ENCODE data around the gene CNTFR. TPM values are rescaled to one million over a fixed set of nuclear protein-coding genes. Genes with fewer than 3 reads are reported as not detected.

CNTFR gene
- total and polyA plus RNA-seq, 2 of the 8 experiments (the other 6 are each of a cell fraction or from before 2014, with no cell fraction given), result 1.2 to 4.2 TPM

DNA sequence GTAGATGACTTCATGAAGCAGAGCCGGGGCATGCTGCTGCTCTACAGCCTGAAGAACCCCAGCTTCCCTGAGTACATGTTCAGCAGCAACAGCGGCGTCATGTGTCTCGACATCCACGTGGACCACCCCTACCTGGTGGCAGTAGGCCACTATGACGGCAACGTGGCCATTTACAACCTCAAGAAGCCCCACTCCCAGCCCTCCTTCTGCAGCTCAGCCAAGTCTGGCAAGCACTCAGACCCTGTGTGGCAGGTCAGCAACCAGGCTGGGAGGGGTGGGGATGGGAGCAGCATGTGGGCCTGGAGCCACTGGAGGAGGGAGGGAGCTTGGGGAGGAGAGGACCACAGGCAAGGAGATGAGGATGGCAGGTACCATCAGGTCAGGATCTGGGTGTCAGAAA, 82.9 kb downstream of the CNTFR start:
- FAIRE-seq, result no peak
- no peak for TF ChIP-seq RXRA (IDR thresholded peaks at IDR 0.05; ENCODE audit: insufficient read depth, low read depth, low read length)
- TF ChIP-seq, protein P1, sequence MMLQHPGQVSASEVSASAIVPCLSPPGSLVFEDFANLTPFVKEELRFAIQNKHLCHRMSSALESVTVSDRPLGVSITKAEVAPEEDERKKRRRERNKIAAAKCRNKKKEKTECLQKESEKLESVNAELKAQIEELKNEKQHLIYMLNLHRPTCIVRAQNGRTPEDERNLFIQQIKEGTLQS (IDR thresholded peaks at IDR 0.05; ENCODE audit: insufficient read depth, low read depth, low read length), result no peak
- TF ChIP-seq RBBP5 (IDR thresholded peaks at IDR 0.05; ENCODE audit: borderline replicate concordance, low read depth, low read length), result no peak
- no peak for TF ChIP-seq BRCA1 (IDR thresholded peaks at IDR 0.05; ENCODE audit: low read depth, low read length)
- TF ChIP-seq TCF12 (IDR thresholded peaks at IDR 0.05; ENCODE audit: low read depth, low read length), result no peak
- TF ChIP-seq CBX5 (IDR thresholded peaks at IDR 0.05; ENCODE audit: low read depth, low read length), result no peak
- no peak for TF ChIP-seq CREB1 (IDR thresholded peaks at IDR 0.05)
- no peak for TF ChIP-seq POLR2AphosphoS5 (IDR thresholded peaks at IDR 0.05; ENCODE audit: low read depth, low read length)
- TF ChIP-seq TAF7 (optimal IDR thresholded peaks at IDR 0.05; ENCODE audit: borderline replicate concordance, low read depth, low read length), result no peak
- TF ChIP-seq CEBPB (IDR thresholded peaks at IDR 0.05; ENCODE audit: low read depth, low read length), result no peak
- TF ChIP-seq, protein P2, sequence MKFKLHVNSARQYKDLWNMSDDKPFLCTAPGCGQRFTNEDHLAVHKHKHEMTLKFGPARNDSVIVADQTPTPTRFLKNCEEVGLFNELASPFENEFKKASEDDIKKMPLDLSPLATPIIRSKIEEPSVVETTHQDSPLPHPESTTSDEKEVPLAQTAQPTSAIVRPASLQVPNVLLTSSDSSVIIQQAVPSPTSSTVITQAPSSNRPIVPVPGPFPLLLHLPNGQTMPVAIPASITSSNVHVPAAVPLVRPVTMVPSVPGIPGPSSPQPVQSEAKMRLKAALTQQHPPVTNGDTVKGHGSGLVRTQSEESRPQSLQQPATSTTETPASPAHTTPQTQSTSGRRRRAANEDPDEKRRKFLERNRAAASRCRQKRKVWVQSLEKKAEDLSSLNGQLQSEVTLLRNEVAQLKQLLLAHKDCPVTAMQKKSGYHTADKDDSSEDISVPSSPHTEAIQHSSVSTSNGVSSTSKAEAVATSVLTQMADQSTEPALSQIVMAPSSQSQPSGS (IDR thresholded peaks at IDR 0.05; ENCODE audit: low read length), result no peak
- no peak for TF ChIP-seq CHD2 (IDR thresholded peaks at IDR 0.05; ENCODE audit: low read length)
- TF ChIP-seq SAP30 (IDR thresholded peaks at IDR 0.05; ENCODE audit: insufficient read depth, insufficient replicate concordance, low read length), result no peak

More for the DNA sequence above, 82.9 kb downstream of the CNTFR start:
- H4K91ac ChIP-seq (replicated peaks; ENCODE audit: insufficient read length, low read length), result no peak overlapping the region
- no peak overlapping the region for H3K9ac ChIP-seq (replicated peaks in 1 of 4; ENCODE audit: extremely low read depth in 1 of 4, low read depth in 3 of 4, low read length in 3 of 4)
- H4K20me1 ChIP-seq (replicated peaks in 1 of 2; ENCODE audit: control insufficient read depth in 1 of 2, insufficient read depth in 2 of 2, low read length in 2 of 2), result no peaks in the 10 kb centered on the region
- H3K14ac ChIP-seq (ENCODE audit: insufficient read length), result no peak overlapping the region
- no peak for DNase-seq (ENCODE audit: low read depth in 1 of 2, low spot score in 2 of 2)
- H3K23me2 ChIP-seq (ENCODE audit: low read depth, low read length), result no peaks in the 10 kb centered on the region
- H4K5ac ChIP-seq (ENCODE audit: insufficient read length, low read depth, low read length), result no peak overlapping the region
- H2BK5ac ChIP-seq (ENCODE audit: low read depth, low read length), result no peak overlapping the region
- no peaks in the 10 kb centered on the region for H3K36me3 ChIP-seq (ENCODE audit: control insufficient read depth in 2 of 4, insufficient read depth in 4 of 4, low read length in 3 of 4)
- H2BK15ac ChIP-seq (ENCODE audit: low read length), result peak overlapping the region; percentile 88; the same call in 1 of the 2 replicates
- no peaks in the 10 kb centered on the region for H3K79me2 ChIP-seq (ENCODE audit: control insufficient read depth in 1 of 2, insufficient read depth in 2 of 2, low read length in 2 of 2)
- H3K9me3 ChIP-seq (ENCODE audit: insufficient read depth in 2 of 2, low read depth in 1 of 2, low read length in 1 of 2), result no peaks in the 10 kb centered on the region
- WGBS, 2 experiments (ENCODE audit: extremely low coverage in 1 of 2, insufficient coverage in 1 of 2, insufficient read length in 1 of 2, insufficient replicate concordance in 2 of 2, low coverage in 1 of 2, low lambda C conversion rate in 2 of 2, missing lambda C conversion rate in 1 of 2), result 82% methylated on average over 7 of the region's 7 CpGs; no CpG with 5 or more reads in 1 of the 2 experiments
- H4K8ac ChIP-seq (ENCODE audit: extremely low read depth, insufficient read depth, low read length), result no peak overlapping the region
- POLR2A ChIA-PET (ENCODE audit: partially characterized antibody), result no interaction called here
- H3K4me1 ChIP-seq (replicated peaks in 1 of 4; ENCODE audit: control insufficient read depth in 3 of 4, insufficient read depth in 4 of 4, low read length in 3 of 4), result peaks cover 0 to 11% (median 6%) of the 10 kb centered on the region in 4 experiments; a peak in 3 of 7 replicates
- no peak overlapping the region for H2AFZ ChIP-seq (ENCODE audit: low read length)
- no peak overlapping the region for H2BK120ac ChIP-seq (replicated peaks; ENCODE audit: low read depth, low read length)
- H3K4me2 ChIP-seq (ENCODE audit: insufficient read depth in 1 of 2, low read depth in 2 of 2, low read length in 2 of 2), result no peak overlapping the region
- H3K4me3 ChIP-seq (ENCODE audit: extremely low read depth in 1 of 4, insufficient read depth in 2 of 4, low read depth in 3 of 4, low read length in 4 of 4), result no peak overlapping the region
- H2BK20ac ChIP-seq (ENCODE audit: low read length), result no peak overlapping the region
- H3K27me3 ChIP-seq (replicated peaks in 1 of 4; ENCODE audit: control insufficient read depth in 3 of 4, extremely low read depth in 1 of 4, insufficient read depth in 3 of 4, low read length in 3 of 4), result no peaks in the 10 kb centered on the region
- no peak overlapping the region for H3K27ac ChIP-seq (ENCODE audit: low read depth, low read length)
- no peak overlapping the region for H3K4ac ChIP-seq (replicated peaks; ENCODE audit: insufficient read length, low read depth, low read length)
- no peak overlapping the region for H2AK5ac ChIP-seq (ENCODE audit: low read depth, low read length)
- no peak overlapping the region for H3K18ac ChIP-seq (ENCODE audit: extremely low read depth, low read length)
- no peaks in the 10 kb centered on the region for H3K79me1 ChIP-seq (ENCODE audit: low read depth, low read length)
- CTCF ChIA-PET (ENCODE audit: partially characterized antibody), result interaction anchor here (0.9 to 8.0 kb wide), 9 partner anchors 10 to 102 kb away, joined by 4 to 90 read pairs (median 7); no protein-coding TSS in a partner anchor
- H2BK12ac ChIP-seq (ENCODE audit: low read depth, low read length), result no peak overlapping the region
- no peak overlapping the region for H3K23ac ChIP-seq (ENCODE audit: insufficient read length)
- H3K56ac ChIP-seq (replicated peaks; ENCODE audit: insufficient read length, low read depth, low read length), result no peak overlapping the region

Measured in H1 (cell line).